ENCODE data around the gene CRB3.

The CRB3 gene

GRCh38 chr19:6455924-6456323 lies 8.1 kb upstream of the CRB3 start:
- in situ Hi-C loops (cut with HindIII; ENCODE audit: low sequenced_read_pairs) = no loop called here
- no peak for TF ChIP-seq CTCF (IDR thresholded peaks at IDR 0.05; ENCODE audit: low read depth, low read length)
- no peak for DNase-seq (ENCODE audit: low read depth, low spot score)
- H3K4me3 ChIP-seq (ENCODE audit: low read depth, low read length) = no peak overlapping the region

GRCh38 chr19:6457958-6458694 lies 5.9 kb upstream of the CRB3 start:
- no peak for DNase-seq (ENCODE audit: low read depth, low spot score)
- no peak overlapping the region for H3K4me3 ChIP-seq (ENCODE audit: low read depth, low read length)
- no peak for TF ChIP-seq CTCF (IDR thresholded peaks at IDR 0.05; ENCODE audit: low read depth, low read length)
- in situ Hi-C loops (cut with HindIII; ENCODE audit: low sequenced_read_pairs) = no loop called here

GRCh38 chr19:6458695-6459261 lies 5.3 kb upstream of the CRB3 start:
- H3K4me3 ChIP-seq (ENCODE audit: low read depth, low read length) = peak overlapping the region; percentile 52
- DNase-seq (ENCODE audit: low read depth, low spot score) = no peak
- in situ Hi-C loops (cut with HindIII; ENCODE audit: low sequenced_read_pairs) = no loop called here
- no peak for TF ChIP-seq CTCF (IDR thresholded peaks at IDR 0.05; ENCODE audit: low read depth, low read length)

- no peak for TF ChIP-seq CTCF (IDR thresholded peaks at IDR 0.05; ENCODE audit: low read depth, low read length)
- peak; percentile 81 for DNase-seq (ENCODE audit: low read depth, low spot score)
- in situ Hi-C loops (cut with HindIII; ENCODE audit: low sequenced_read_pairs) = no loop called here
- H3K4me3 ChIP-seq (ENCODE audit: low read depth, low read length) = peak within 1 kb of the TSS; percentile 52
Observed at GRCh38 chr19:6459262-6460098, 4.6 kb upstream of the CRB3 start, which contains the start of gene SLC25A23. SLC25A23 (minus strand) TSS chr19:6459792; CDS start chr19:6459628, 164 bp downstream.

GRCh38 chr19:6460099-6460884 lies 3.8 kb upstream of the CRB3 start:
- peak; percentile 98 for DNase-seq (ENCODE audit: low read depth, low spot score)
- TF ChIP-seq CTCF (IDR thresholded peaks at IDR 0.05; ENCODE audit: low read depth, low read length) = peak; percentile 62
- H3K4me3 ChIP-seq (ENCODE audit: low read depth, low read length) = peak overlapping the region; percentile 52
- in situ Hi-C loops (cut with HindIII; ENCODE audit: low sequenced_read_pairs) = no loop called here

- no peak overlapping the region for H3K4me3 ChIP-seq (ENCODE audit: low read depth, low read length)
- in situ Hi-C loops (cut with HindIII; ENCODE audit: low sequenced_read_pairs) = no loop called here
- TF ChIP-seq CTCF (IDR thresholded peaks at IDR 0.05; ENCODE audit: low read depth, low read length) = no peak
- no peak for DNase-seq (ENCODE audit: low read depth, low spot score)
Observed at GRCh38 chr19:6465006-6465405, 935 bp downstream of the CRB3 start.
